ENCODE data around the gene EFHC1. TPM values are rescaled to one million over a fixed set of nuclear protein-coding genes. Genes with fewer than 3 reads are reported as not detected.

Gene EFHC1
- total and polyA plus RNA-seq, 2 of the 13 experiments (the other 11 are each of a cell fraction or from before 2014, with no cell fraction given), result 23.4 to 29.5 TPM

GRCh38 chr6:52543729-52544601 is 123.8 kb downstream of the EFHC1 start (continued):
- TF ChIP-seq ZBTB37 (CRISPR knock-in tag; IDR thresholded peaks at IDR 0.05), result peak; percentile 70
- TF ChIP-seq IRF2 (CRISPR knock-in tag; IDR thresholded peaks at IDR 0.05), result no peak
- TF ChIP-seq ZSCAN30 (CRISPR knock-in tag; IDR thresholded peaks at IDR 0.05), result no peak
- no peak for TF ChIP-seq ZNF225 (CRISPR knock-in tag; IDR thresholded peaks at IDR 0.05)
- peak; percentile 33 for TF ChIP-seq ESRRA (CRISPR knock-in tag; IDR thresholded peaks at IDR 0.05; ENCODE audit: low read depth)
- no peak for TF ChIP-seq ZNF83 (CRISPR knock-in tag; IDR thresholded peaks at IDR 0.05; ENCODE audit: borderline replicate concordance)
- no peak for TF ChIP-seq DR1 (CRISPR knock-in tag; IDR thresholded peaks at IDR 0.05)
- TF ChIP-seq MTA3 (CRISPR knock-in tag; IDR thresholded peaks at IDR 0.05), result no peak
- 0 out of 2 replicates have a peak, but pooled peaks have one; percentile 23 for TF ChIP-seq ZNF33B (CRISPR knock-in tag; IDR thresholded peaks at IDR 0.05)
- TF ChIP-seq YY1 (IDR thresholded peaks at IDR 0.05; ENCODE audit: insufficient read depth, insufficient replicate concordance, low read depth, low read length), result peak; percentile 65
- no peak for TF ChIP-seq ZNF850 (CRISPR knock-in tag; conservative IDR thresholded peaks at IDR 0.05)
- TF ChIP-seq POLR2G (IDR thresholded peaks at IDR 0.05; ENCODE audit: low read depth, low read length), result 0 out of 2 replicates have a peak, but pooled peaks have one; percentile 42
- no peak for TF ChIP-seq KLF6 (CRISPR knock-in tag; IDR thresholded peaks at IDR 0.05)
- TF ChIP-seq ZBTB21 (CRISPR knock-in tag; IDR thresholded peaks at IDR 0.05), result no peak
- TF ChIP-seq ZNF597 (CRISPR knock-in tag; IDR thresholded peaks at IDR 0.05), result no peak
- peak; percentile 71; the same call in 1 of the 2 replicates for TF ChIP-seq RXRB (CRISPR knock-in tag; IDR thresholded peaks at IDR 0.05; ENCODE audit: borderline replicate concordance)
- peak; percentile 70; the same call in 1 of the 2 replicates for TF ChIP-seq NFIC (IDR thresholded peaks at IDR 0.05; ENCODE audit: low read length)
- no peak for TF ChIP-seq ZNF616 (CRISPR knock-in tag; IDR thresholded peaks at IDR 0.05; ENCODE audit: low read depth)
- no peak for TF ChIP-seq TMF1 (CRISPR knock-in tag; IDR thresholded peaks at IDR 0.05; ENCODE audit: low read depth)
- TF ChIP-seq ELF3 (CRISPR knock-in tag; IDR thresholded peaks at IDR 0.05), result peak; percentile 87
- 0 out of 2 replicates have a peak, but pooled peaks have one; percentile 66 for TF ChIP-seq ZBTB10 (CRISPR knock-in tag; IDR thresholded peaks at IDR 0.05; ENCODE audit: borderline replicate concordance)
- peak; percentile 37; the same call in 1 of the 2 replicates for TF ChIP-seq ZNF670 (CRISPR knock-in tag; IDR thresholded peaks at IDR 0.05; ENCODE audit: borderline replicate concordance)
- no peak for TF ChIP-seq ZNF367 (CRISPR knock-in tag; IDR thresholded peaks at IDR 0.05; ENCODE audit: borderline replicate concordance)
- TF ChIP-seq GFI1 (CRISPR knock-in tag; IDR thresholded peaks at IDR 0.05; ENCODE audit: borderline replicate concordance), result peak; percentile 58; the same call in 1 of the 2 replicates
- no peak for TF ChIP-seq HNRNPLL (IDR thresholded peaks at IDR 0.05; ENCODE audit: low read depth, low read length, poor library complexity, severe bottlenecking)
